K562 (cell line): ENCODE results near the gene ZNF148.

Experiments used
- BRD9 ChIP-seq: fragments of 450-650 bp; IDR thresholded peaks from 2 replicates; pipeline ENCODE4 v1.6.1; 2018; ENCODE audit warnings: low read depth; ENCODE audit not compliant: partially characterized antibody
- HIVEP1 ChIP-seq: fragments of 250-450 bp; sonication (Bioruptor Pico); IDR thresholded peaks from 2 replicates; pipeline ENCODE4 v1.4.0; 2020; ENCODE audit warnings: mild to moderate bottlenecking
- MYBL2 ChIP-seq, 2 experiments: fragments of 450-650 bp in 1 of 2; sonication (generic) in 1 of 2; formaldehyde crosslinking in 1 of 2; IDR thresholded peaks; 2 replicates each; pipeline versions ENCODE4 v1.6.1 to v1.8.1; 2017 to 2022; ENCODE audit warnings: borderline replicate concordance in 1 of 2, inconsistent platforms in 1 of 2, low read depth in 1 of 2, mild to moderate bottlenecking in 1 of 2, missing genetic modification reagents in 1 of 2, moderate library complexity in 1 of 2
- TARDBP ChIP-seq: fragments of 450-650 bp; IDR thresholded peaks from 2 replicates; pipeline ENCODE4 v1.6.1; 2016
- TFAM ChIP-seq: fragments of 250-450 bp; sonication (Bioruptor Pico); conservative IDR thresholded peaks from 2 replicates; pipeline ENCODE4 v1.5.0; 2021; ENCODE audit warnings: mild to moderate bottlenecking, moderate library complexity
- THRB ChIP-seq: fragments of 450-650 bp; formaldehyde crosslinking; conservative IDR thresholded peaks from 2 replicates; pipeline ENCODE4 v1.4.0; 2022; ENCODE audit warnings: mild to moderate bottlenecking, missing genetic modification characterization
- TF ChIP-seq, protein P1 (sequence below): fragments of 450-650 bp; conservative IDR thresholded peaks from 2 replicates; pipeline ENCODE4 v1.6.1; 2016; ENCODE audit warnings: missing genetic modification characterization, low read depth, mild to moderate bottlenecking, missing compliant biosample characterization, moderate library complexity

DNA sequence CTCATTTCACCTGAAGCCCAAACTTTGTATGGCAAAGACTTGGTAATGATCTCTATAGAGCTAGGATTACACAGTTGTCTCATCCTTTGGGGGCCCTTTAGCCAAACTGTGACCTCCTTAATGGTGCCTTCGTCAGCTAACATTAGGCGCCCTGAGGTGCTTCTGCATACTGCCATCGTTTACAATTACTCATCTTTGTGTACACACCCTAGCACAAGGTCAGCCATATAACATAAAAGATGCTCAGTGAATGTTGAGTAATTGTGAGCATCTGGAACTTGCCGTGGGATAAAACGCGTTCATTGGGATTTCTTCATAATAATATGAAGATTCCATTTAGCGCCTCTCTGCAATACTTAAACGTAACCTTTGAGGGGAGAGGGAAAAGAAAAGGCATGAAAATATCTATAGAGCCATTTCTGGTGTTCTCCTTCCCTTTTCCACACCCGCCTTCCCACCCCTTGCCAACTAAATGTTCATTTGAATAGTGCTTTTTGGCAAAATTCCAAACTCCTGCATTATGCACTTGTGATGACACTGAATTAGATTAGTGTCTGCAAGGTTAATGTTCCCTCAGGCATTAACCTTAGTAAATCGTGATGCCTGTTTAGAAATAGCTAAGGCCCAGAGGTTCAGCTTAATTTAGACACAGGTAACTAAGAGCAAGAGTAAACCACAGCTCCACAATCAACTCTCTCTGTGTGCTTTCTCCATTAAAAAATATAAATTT lies 990 bp upstream of the ZNF148 start:
- TF ChIP-seq MYBL2 (IDR thresholded peaks at IDR 0.05; ENCODE audit: low read depth) (no peak), MYBL2 (CRISPR knock-in tag; IDR thresholded peaks at IDR 0.05; ENCODE audit: borderline replicate concordance) (no peak), THRB (no peak), BRD9 (no peak), TFAM (CRISPR knock-in tag) (no peak), HIVEP1 (CRISPR knock-in tag) (no peak), TARDBP (no peak)
- TF ChIP-seq, protein P1, sequence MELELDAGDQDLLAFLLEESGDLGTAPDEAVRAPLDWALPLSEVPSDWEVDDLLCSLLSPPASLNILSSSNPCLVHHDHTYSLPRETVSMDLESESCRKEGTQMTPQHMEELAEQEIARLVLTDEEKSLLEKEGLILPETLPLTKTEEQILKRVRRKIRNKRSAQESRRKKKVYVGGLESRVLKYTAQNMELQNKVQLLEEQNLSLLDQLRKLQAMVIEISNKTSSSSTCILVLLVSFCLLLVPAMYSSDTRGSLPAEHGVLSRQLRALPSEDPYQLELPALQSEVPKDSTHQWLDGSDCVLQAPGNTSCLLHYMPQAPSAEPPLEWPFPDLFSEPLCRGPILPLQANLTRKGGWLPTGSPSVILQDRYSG (tag) = no peak
